ENCODE measurements around the gene IFT43. TPM values are rescaled to one million over a fixed set of nuclear protein-coding genes. Genes with fewer than 3 reads are reported as not detected.
A peak's percentile ranks its signal among the peaks of the same experiment; 100 is the strongest.

IFT43 gene
- polyA plus RNA-seq, 3 donors, result 10.3 to 12.4 (median 10.5) TPM

DNA sequence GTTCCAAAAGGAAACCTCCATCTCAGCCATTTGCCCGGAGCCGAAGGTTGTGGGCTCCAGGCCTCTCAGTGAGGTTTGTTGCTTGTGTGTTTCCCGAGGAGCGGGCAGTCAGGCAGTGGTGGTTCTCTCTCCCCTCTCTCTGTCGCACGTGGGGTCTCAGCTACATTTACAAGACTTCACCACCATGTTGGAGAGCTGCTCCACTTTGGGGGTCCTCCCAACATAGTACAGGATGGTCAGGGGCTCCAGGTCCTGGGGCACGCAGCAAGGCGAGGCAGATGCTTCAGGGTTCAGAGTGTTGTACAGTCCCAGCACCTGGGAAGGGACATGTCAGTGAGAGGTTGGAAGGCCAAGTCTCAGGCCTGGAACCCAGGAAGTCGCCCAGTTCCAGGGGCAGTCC, 26.5 kb upstream of the IFT43 start:
- no peaks in the 10 kb centered on the region for H3K79me2 ChIP-seq (ENCODE audit: insufficient read depth, low read length)
- 97% methylated on average over 5 of the region's 9 CpGs for WGBS (ENCODE audit: insufficient coverage)
- no peaks in the 10 kb centered on the region for H3K4me1 Mint-ChIP-seq
- no peak overlapping the region for H3K27ac ChIP-seq (ENCODE audit: low read depth in 1 of 2, low read length in 2 of 2)
- H3K27me3 ChIP-seq (ENCODE audit: control insufficient read depth in 2 of 2, insufficient read depth in 2 of 2, low read length in 2 of 2), result no peaks in the 10 kb centered on the region
- no peaks in the 10 kb centered on the region for H3K36me3 ChIP-seq (replicated peaks in 1 of 2; ENCODE audit: control insufficient read depth in 1 of 2, insufficient read depth in 2 of 2, low read length in 2 of 2)
- DNase-seq, result no peak
- TF ChIP-seq, protein P1, sequence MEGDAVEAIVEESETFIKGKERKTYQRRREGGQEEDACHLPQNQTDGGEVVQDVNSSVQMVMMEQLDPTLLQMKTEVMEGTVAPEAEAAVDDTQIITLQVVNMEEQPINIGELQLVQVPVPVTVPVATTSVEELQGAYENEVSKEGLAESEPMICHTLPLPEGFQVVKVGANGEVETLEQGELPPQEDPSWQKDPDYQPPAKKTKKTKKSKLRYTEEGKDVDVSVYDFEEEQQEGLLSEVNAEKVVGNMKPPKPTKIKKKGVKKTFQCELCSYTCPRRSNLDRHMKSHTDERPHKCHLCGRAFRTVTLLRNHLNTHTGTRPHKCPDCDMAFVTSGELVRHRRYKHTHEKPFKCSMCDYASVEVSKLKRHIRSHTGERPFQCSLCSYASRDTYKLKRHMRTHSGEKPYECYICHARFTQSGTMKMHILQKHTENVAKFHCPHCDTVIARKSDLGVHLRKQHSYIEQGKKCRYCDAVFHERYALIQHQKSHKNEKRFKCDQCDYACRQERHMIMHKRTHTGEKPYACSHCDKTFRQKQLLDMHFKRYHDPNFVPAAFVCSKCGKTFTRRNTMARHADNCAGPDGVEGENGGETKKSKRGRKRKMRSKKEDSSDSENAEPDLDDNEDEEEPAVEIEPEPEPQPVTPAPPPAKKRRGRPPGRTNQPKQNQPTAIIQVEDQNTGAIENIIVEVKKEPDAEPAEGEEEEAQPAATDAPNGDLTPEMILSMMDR (IDR thresholded peaks at IDR 0.05), result no peak
- no peaks in the 10 kb centered on the region for H3K9me3 Mint-ChIP-seq
- no peaks in the 10 kb centered on the region for H4K20me1 ChIP-seq (ENCODE audit: insufficient read depth, low read length)
- H2AFZ ChIP-seq (ENCODE audit: insufficient read depth, low read depth, low read length, poor library complexity, severe bottlenecking), result no peak overlapping the region
- no peak overlapping the region for H3K4me2 ChIP-seq (replicated peaks; ENCODE audit: extremely low read depth, low read length, poor library complexity, severe bottlenecking)
- H3K9me3 ChIP-seq (replicated peaks in 1 of 2; ENCODE audit: control insufficient read depth in 1 of 2, insufficient read depth in 1 of 2, low read length in 2 of 2), result no peaks in the 10 kb centered on the region
- H3K27ac Mint-ChIP-seq, result peak overlapping the region in 1 of 7 donors; percentile 41
- H3K36me3 Mint-ChIP-seq, result peaks cover 3 to 9% of the 10 kb centered on the region in 2 donors
- H3K27me3 Mint-ChIP-seq (ENCODE audit: low read depth in 3 of 3), result peaks cover 0 to 2% (median 0%) of the 10 kb centered on the region in 3 donors
- H3K4me1 ChIP-seq (ENCODE audit: control insufficient read depth in 1 of 2, insufficient read depth in 2 of 2, low read length in 2 of 2), result no peaks in the 10 kb centered on the region
- no peak overlapping the region for H3K9ac ChIP-seq (ENCODE audit: insufficient read depth, low read length, poor library complexity, severe bottlenecking)
- intact Hi-C loops (cut with micrococcal nuclease), result no loop called here
- no peak overlapping the region for H3K4me3 Mint-ChIP-seq
- H3K4me3 ChIP-seq (replicated peaks in 1 of 3; ENCODE audit: low read depth in 2 of 3, low read length in 3 of 3), result no peak overlapping the region

- Mint-ChIP-seq H3K27ac (no peak overlapping the region), H3K27me3 (ENCODE audit: low read depth in 3 of 3) (peaks cover 0 to 2% (median 0%) of the 10 kb centered on the region in 3 donors), H3K36me3 (peaks cover 0 to 2% of the 10 kb centered on the region in 2 donors), H3K9me3 (no peaks in the 10 kb centered on the region), H3K4me1 (no peaks in the 10 kb centered on the region), H3K4me3 (no peak overlapping the region)
- Histone ChIP-seq H2AFZ (ENCODE audit: insufficient read depth, low read depth, low read length, poor library complexity, severe bottlenecking) (no peak overlapping the region), H3K9me3 (replicated peaks in 1 of 2; ENCODE audit: control insufficient read depth in 1 of 2, insufficient read depth in 1 of 2, low read length in 2 of 2) (no peaks in the 10 kb centered on the region), H3K4me2 (replicated peaks; ENCODE audit: extremely low read depth, low read length, poor library complexity, severe bottlenecking) (no peak overlapping the region), H3K4me1 (ENCODE audit: control insufficient read depth in 1 of 2, insufficient read depth in 2 of 2, low read length in 2 of 2) (no peaks in the 10 kb centered on the region), H3K27ac (ENCODE audit: low read depth in 1 of 2, low read length in 2 of 2) (no peak overlapping the region), H3K79me2 (ENCODE audit: insufficient read depth, low read length) (no peaks in the 10 kb centered on the region), H3K9ac (ENCODE audit: insufficient read depth, low read length, poor library complexity, severe bottlenecking) (no peak overlapping the region), H3K36me3 (replicated peaks in 1 of 2; ENCODE audit: control insufficient read depth in 1 of 2, insufficient read depth in 2 of 2, low read length in 2 of 2) (no peaks in the 10 kb centered on the region), H3K27me3 (ENCODE audit: control insufficient read depth in 2 of 2, insufficient read depth in 2 of 2, low read length in 2 of 2) (no peaks in the 10 kb centered on the region), H4K20me1 (ENCODE audit: insufficient read depth, low read length) (no peaks in the 10 kb centered on the region), H3K4me3 (replicated peaks in 1 of 3; ENCODE audit: low read depth in 2 of 3, low read length in 3 of 3) (no peak overlapping the region)
- no peak for DNase-seq
- WGBS (ENCODE audit: insufficient coverage), result 96% methylated on average over 4 of the region's 6 CpGs
- intact Hi-C loops (cut with micrococcal nuclease), result no loop called here
- TF ChIP-seq, protein P1 (IDR thresholded peaks at IDR 0.05), result no peak
Measured at GRCh38 chr14:75960231-75960630, 25.3 kb upstream of the IFT43 start.
